Duodenal mucosa (tissue), 2 donors: ENCODE results near the gene NAV2.

Source experiments
- H3K27ac ChIP-seq: one replicate; pipeline ENCODE4 v1.7.0; 2013; ENCODE audit warnings: low read depth, low read length
- H3K27me3 ChIP-seq, 2 donors: one replicate each; pipeline ENCODE4 v1.7.0; 2013; ENCODE audit warnings: low read length in 2 of 2, control low read depth in 1 of 2; ENCODE audit not compliant: insufficient read depth in 2 of 2, control insufficient read depth in 1 of 2
- H3K36me3 ChIP-seq, 2 donors: one replicate each; pipeline ENCODE4 v1.7.0; 2013; ENCODE audit warnings: low read length in 2 of 2, control low read depth in 1 of 2; ENCODE audit not compliant: insufficient read depth in 2 of 2, control insufficient read depth in 1 of 2
- H3K4me1 ChIP-seq, 2 donors: one replicate each; pipeline ENCODE4 v1.7.0; 2013; ENCODE audit warnings: low read length in 2 of 2, control low read depth in 1 of 2; ENCODE audit not compliant: insufficient read depth in 2 of 2, control insufficient read depth in 1 of 2
- H3K4me3 ChIP-seq, 2 donors: one replicate each; pipeline ENCODE4 v1.7.0; 2013; ENCODE audit warnings: low read length in 2 of 2, low read depth in 1 of 2
- H3K9ac ChIP-seq, 2 donors: one replicate each; pipeline ENCODE4 v1.7.0; 2013; ENCODE audit warnings: low read length in 2 of 2, low read depth in 1 of 2
- H3K9me3 ChIP-seq, 2 donors: one replicate each; pipeline ENCODE4 v1.7.0; 2013; ENCODE audit warnings: low read length in 2 of 2, control low read depth in 1 of 2; ENCODE audit not compliant: control insufficient read depth in 1 of 2

Gene NAV2

GRCh38 chr11:19774817-19775580 is 62.4 kb downstream of the NAV2 start:
- no peak overlapping the region for H3K9ac ChIP-seq
- no peaks in the 10 kb centered on the region for H3K27me3 ChIP-seq
- no peaks in the 10 kb centered on the region for H3K9me3 ChIP-seq
- no peak overlapping the region for H3K27ac ChIP-seq
- H3K36me3 ChIP-seq: no peaks in the 10 kb centered on the region
- H3K4me1 ChIP-seq: peaks cover 0 to 6% of the 10 kb centered on the region in 2 donors
- no peak overlapping the region for H3K4me3 ChIP-seq

GRCh38 chr11:19775622-19776021 is 63.0 kb downstream of the NAV2 start:
- H3K27me3 ChIP-seq: no peaks in the 10 kb centered on the region
- no peaks in the 10 kb centered on the region for H3K9me3 ChIP-seq
- no peak overlapping the region for H3K4me3 ChIP-seq
- H3K4me1 ChIP-seq: peaks cover 0 to 6% of the 10 kb centered on the region in 2 donors
- H3K36me3 ChIP-seq: no peaks in the 10 kb centered on the region
- H3K9ac ChIP-seq: no peak overlapping the region
- no peak overlapping the region for H3K27ac ChIP-seq

GRCh38 chr11:19777039-19777376 is 64.4 kb downstream of the NAV2 start:
- Histone ChIP-seq H3K27ac (no peak overlapping the region), H3K9ac (no peak overlapping the region), H3K4me3 (peak overlapping the region; percentile 63 to 64), H3K9me3 (no peaks in the 10 kb centered on the region), H3K4me1 (peaks cover 0 to 6% of the 10 kb centered on the region in 2 donors), H3K36me3 (no peaks in the 10 kb centered on the region), H3K27me3 (no peaks in the 10 kb centered on the region)

- H3K9ac ChIP-seq: peak overlapping the region; percentile 34 to 46
- H3K4me3 ChIP-seq: peak overlapping the region; percentile 63 to 64
Observed at GRCh38 chr11:19777377-19778102, 64.9 kb downstream of the NAV2 start.

GRCh38 chr11:19779740-19780139 is 67.1 kb downstream of the NAV2 start:
- Histone ChIP-seq H3K27ac (no peak overlapping the region), H3K27me3 (no peaks in the 10 kb centered on the region), H3K36me3 (no peaks in the 10 kb centered on the region), H3K9me3 (no peaks in the 10 kb centered on the region), H3K4me1 (peaks cover 0 to 6% of the 10 kb centered on the region in 2 donors), H3K9ac (no peak overlapping the region), H3K4me3 (no peak overlapping the region)

More at GRCh38 chr11:19777377-19778102, 64.9 kb downstream of the NAV2 start:
- Histone ChIP-seq H3K27me3 (no peaks in the 10 kb centered on the region), H3K27ac (no peak overlapping the region), H3K4me1 (peaks cover 0 to 6% of the 10 kb centered on the region in 2 donors), H3K36me3 (no peaks in the 10 kb centered on the region), H3K9me3 (no peaks in the 10 kb centered on the region)

- no peak overlapping the region for H3K9ac ChIP-seq
- no peaks in the 10 kb centered on the region for H3K9me3 ChIP-seq
- H3K36me3 ChIP-seq: no peaks in the 10 kb centered on the region
Observed at GRCh38 chr11:19781351-19781750, 68.7 kb downstream of the NAV2 start.

GRCh38 chr11:19785265-19785664 is 72.6 kb downstream of the NAV2 start:
- Histone ChIP-seq H3K4me3 (no peak overlapping the region), H3K36me3 (no peaks in the 10 kb centered on the region), H3K27ac (no peak overlapping the region), H3K9me3 (no peaks in the 10 kb centered on the region), H3K9ac (no peak overlapping the region), H3K4me1 (peaks cover 11 to 19% of the 10 kb centered on the region in 2 donors), H3K27me3 (no peaks in the 10 kb centered on the region)

More at GRCh38 chr11:19781351-19781750, 68.7 kb downstream of the NAV2 start:
- peaks cover 0 to 6% of the 10 kb centered on the region in 2 donors for H3K4me1 ChIP-seq
- H3K27me3 ChIP-seq: no peaks in the 10 kb centered on the region
- H3K4me3 ChIP-seq: no peak overlapping the region
- H3K27ac ChIP-seq: no peak overlapping the region

GRCh38 chr11:19786644-19787043 is 74.0 kb downstream of the NAV2 start:
- no peak overlapping the region for H3K27ac ChIP-seq
- no peak overlapping the region for H3K4me3 ChIP-seq
- H3K36me3 ChIP-seq: no peaks in the 10 kb centered on the region
- no peaks in the 10 kb centered on the region for H3K27me3 ChIP-seq
- H3K9me3 ChIP-seq: no peaks in the 10 kb centered on the region
- H3K9ac ChIP-seq: no peak overlapping the region
- H3K4me1 ChIP-seq: peaks cover 25 to 32% of the 10 kb centered on the region in 2 donors

GRCh38 chr11:19788435-19788834 is 75.8 kb downstream of the NAV2 start:
- H3K4me1 ChIP-seq: peaks cover 37 to 46% of the 10 kb centered on the region in 2 donors
- H3K27ac ChIP-seq: no peak overlapping the region
- H3K9ac ChIP-seq: no peak overlapping the region
- H3K9me3 ChIP-seq: no peaks in the 10 kb centered on the region
- no peak overlapping the region for H3K4me3 ChIP-seq
- no peaks in the 10 kb centered on the region for H3K36me3 ChIP-seq
- H3K27me3 ChIP-seq: no peaks in the 10 kb centered on the region

- peaks cover 40 to 46% of the 10 kb centered on the region in 2 donors for H3K4me1 ChIP-seq
- no peak overlapping the region for H3K9ac ChIP-seq
- H3K4me3 ChIP-seq: peak overlapping the region in 1 of 2 donors; percentile 17
- H3K27ac ChIP-seq: no peak overlapping the region
- H3K36me3 ChIP-seq: no peaks in the 10 kb centered on the region
- H3K9me3 ChIP-seq: no peaks in the 10 kb centered on the region
- H3K27me3 ChIP-seq: no peaks in the 10 kb centered on the region
Observed at GRCh38 chr11:19789245-19789644, 76.6 kb downstream of the NAV2 start.
